ENCODE data around the gene MEGF8.

MEGF8 gene

DNA sequence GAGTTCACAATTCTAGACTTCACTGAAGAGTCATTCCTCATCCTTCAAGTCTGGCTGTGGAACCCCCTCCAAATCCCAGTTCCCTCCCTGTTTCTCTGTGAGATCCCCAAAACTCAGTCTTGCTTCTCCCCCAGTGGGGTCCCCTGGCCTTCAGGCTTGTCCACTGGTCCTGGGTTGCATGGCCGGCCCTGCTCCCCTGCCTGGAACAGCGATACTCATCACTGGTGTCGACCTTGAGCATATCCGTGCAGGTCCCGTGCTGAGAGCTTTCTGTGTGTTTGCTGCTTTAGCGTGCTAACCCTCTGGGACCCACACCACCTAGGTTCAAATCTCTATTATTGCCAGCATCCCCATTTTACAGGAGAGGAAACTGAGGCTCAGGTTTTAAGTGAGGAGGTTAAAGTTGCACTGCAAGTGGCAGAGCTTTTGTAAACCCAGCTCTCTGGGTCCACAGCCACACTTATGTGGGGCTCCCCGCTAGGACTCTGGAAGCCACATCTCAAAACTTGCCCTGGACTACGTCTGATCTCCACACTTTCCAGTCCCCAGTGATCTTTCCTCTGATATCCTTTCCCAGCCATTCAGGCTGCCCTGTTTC lies 86.2 kb downstream of the MEGF8 start:
- no peak for DNase-seq (ENCODE audit: low read depth in 2 of 2)

GRCh38 chr19:42412227-42412626 lies 86.8 kb downstream of the MEGF8 start:
- DNase-seq (ENCODE audit: low read depth in 2 of 2): no peak

DNA sequence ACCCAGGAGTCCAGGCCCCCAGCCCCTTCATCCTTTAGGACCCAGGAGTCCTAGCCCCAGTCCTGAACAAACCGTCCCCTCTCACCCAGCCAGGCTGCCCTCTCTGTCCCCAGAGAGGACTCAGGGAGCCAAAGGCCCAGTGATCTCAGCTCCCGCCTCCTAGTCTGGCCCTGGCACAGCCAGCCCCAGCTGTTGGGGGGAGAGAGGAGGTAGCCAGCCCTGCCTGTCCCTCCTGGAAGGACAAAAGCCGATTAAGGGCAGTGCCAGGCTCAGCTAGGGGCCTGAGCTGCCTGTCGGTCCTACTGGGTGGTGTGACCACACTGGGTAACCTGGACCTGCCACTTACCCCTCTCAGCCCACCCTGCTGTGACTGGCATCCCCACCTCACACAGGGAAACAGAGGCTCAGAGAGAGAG lies 87.2 kb downstream of the MEGF8 start:
- DNase-seq (ENCODE audit: low read depth in 2 of 2): no peak

DNA sequence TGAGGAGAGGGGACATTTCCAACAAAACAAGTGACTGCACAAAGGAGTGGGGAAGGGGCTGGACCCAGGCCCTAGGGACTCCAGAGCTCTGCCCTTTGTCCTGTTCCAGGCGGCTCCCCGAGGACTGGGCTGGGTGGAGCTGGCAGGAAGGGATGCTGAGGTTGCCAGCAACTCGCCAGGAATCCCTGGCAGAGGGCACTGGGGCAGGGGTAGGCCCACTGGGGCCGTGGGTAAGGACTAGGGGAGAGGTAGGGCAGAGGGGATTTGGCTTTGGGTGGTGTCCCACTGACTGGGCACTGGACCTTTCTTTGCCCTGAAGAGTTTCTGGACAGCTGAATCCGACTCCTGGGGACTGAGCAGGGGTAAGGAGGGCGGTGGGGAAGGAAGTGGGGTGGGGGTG lies 93.9 kb downstream of the MEGF8 start:
- no peak for DNase-seq (ENCODE audit: low read depth in 2 of 2)

DNA sequence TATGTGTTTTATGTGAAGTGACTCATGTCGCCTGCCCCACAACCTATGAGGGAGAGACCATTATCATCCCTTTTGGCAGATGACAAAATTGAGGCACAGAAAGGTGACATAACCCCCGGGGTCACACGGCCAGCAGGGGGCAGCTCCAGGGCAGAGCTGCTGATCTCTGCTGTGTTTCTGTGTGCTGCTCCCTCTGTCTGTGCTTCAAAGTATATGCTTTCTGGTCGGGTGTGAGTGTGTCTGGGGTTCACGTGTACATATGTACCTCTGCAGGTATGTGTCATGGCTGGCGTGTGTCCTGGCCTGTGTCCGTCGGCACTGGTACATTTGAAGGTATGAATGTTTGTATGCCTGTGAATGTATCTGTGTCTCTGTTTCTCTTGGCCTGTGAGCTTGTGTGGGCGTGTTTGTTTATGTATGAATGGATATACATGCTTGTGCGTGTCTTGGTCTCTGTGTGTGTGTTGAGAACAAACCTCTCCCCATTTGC lies 94.7 kb downstream of the MEGF8 start:
- peak; percentile 70 to 72 for DNase-seq (ENCODE audit: low read depth in 2 of 2)

DNA sequence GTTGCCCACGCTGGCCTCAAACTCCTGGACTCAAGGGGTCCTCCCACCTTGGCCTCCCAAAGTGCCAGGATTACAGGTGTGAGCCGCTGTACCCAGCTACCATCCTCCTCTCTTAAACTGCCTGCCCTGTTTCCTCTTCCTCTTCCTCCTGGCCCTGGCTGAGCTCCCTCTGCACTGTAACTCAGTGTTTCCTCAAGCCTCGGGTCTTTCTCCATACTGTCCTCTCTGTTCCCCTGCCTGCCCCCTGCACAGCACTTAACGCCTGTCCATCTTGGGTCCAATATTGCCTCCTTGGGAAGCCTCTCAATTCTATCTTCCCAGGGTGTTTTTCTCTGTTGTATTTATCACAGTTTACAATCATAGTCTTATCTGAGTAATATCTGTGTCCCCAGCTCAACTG lies 95.7 kb downstream of the MEGF8 start:
- no peak for DNase-seq (ENCODE audit: low read depth in 2 of 2)

- DNase-seq (ENCODE audit: low read depth in 2 of 2): no peak
Observed at GRCh38 chr19:42421591-42422031, 96.2 kb downstream of the MEGF8 start.

GRCh38 chr19:42422092-42422900 lies 96.9 kb downstream of the MEGF8 start:
- no peak for DNase-seq (ENCODE audit: low read depth in 2 of 2)

DNA sequence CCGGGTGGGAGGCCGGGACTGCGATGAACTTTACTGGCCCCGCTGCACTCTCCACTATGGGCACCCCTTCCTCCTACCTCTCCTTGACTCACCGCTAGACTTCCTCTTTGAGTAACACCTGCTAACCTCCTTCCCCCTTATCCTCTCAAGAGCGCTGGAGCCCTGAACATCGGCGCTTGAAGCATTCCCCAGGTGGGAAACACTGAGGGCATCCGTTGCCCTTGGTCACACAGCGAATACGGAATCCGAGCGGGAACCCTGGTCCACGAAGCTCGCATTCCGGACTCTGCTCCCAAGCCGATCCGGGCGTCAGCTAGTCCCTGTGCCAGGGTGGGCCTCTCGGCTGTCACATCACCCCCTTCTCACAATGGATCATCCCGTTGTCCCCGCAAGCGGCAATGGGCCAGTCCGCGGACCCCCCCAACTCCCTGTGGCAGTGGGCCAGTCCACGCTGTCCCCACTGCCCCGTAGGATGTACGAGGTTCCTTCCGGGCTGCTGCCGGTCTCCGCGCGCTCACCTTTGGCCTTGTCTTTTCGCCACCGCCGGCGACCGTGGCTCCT lies 97.5 kb downstream of the MEGF8 start:
- DNase-seq (ENCODE audit: low read depth in 2 of 2): peak; percentile 22 to 23

DNA sequence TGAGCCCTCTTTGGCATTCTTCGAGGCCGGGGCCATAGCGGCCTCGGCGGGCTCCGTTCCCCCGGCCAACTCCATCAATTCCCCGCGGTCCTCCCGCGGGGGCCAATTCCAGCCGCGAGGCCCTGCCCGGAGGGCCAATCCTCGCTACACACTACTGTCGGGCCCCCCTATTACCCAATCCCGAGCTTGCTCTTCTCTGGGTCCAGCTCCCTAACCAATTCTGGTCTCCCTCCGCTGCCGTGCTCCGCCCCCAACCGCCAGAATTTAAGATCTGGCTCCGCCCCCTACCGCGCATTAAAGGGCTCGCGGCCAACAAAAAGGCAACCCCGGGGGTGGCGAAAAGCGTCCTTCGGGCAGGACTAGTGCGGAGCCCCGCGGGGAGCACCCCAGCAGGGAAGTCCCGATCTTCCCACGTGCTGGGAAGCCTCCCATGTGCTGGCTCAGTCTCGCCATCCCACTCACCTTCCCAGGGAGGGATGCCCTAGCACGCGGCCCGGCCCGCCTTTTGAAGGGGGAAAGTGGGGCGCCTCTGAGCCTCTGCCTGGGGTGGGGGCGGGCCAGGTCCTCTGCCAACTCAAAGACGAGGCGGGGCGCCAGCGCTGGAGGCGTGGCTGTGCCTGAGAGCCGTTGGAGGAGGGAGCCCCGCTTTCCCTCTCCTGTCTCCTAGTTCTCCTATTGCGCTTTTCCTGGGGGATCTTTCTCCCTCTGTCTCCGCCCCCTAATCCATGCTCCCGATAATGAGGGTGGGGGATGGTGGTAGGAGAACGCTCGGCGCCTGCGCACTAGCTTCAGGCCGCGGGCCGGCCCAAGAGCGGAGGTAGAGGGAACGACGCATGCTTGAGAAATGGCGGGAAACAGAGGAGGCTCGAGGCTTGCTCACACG lies 98.3 kb downstream of the MEGF8 start:
- peak; percentile 91 to 93 for DNase-seq (ENCODE audit: low read depth in 2 of 2)

GRCh38 chr19:42424345-42424707 lies 98.9 kb downstream of the MEGF8 start:
- DNase-seq (ENCODE audit: low read depth in 2 of 2): no peak

DNA sequence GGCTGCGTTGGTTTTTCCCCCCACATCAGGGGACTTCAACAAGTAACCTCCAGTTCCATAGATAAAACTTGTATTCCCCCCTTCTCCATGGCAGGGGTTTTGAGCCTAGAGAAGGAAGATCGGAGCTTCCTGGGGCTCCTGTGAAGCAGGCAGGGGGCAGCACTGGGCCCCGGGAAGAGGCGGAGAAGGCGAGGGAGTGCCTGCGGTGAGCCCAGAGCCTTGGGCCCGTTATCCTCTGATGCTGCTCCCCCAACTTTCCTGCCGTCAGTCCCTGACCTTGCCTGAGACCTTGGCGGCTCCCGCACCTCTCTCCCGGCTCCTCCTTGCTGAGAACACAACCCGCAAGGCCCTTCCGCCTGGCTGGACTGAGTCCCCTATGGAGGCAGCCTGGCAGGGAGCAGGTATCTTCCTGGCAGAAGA lies 99.3 kb downstream of the MEGF8 start:
- DNase-seq (ENCODE audit: low read depth in 2 of 2): no peak

GRCh38 chr19:42426643-42427042 lies 101.2 kb downstream of the MEGF8 start:
- no peak for DNase-seq (ENCODE audit: low read depth in 2 of 2)

GRCh38 chr19:42427313-42427712 lies 101.9 kb downstream of the MEGF8 start, which contains the start of gene LIPE:
TSS of gene LIPE (minus strand) at chr19:42427388. CDS start at chr19:42427149, 239 bp downstream.
- no peak for DNase-seq (ENCODE audit: low read depth in 2 of 2)
